Astrocyte of the hippocampus (primary cell): ENCODE measurements around the gene PSMB2.

Source experiments
- DNase-seq: peaks from one replicate; pipeline ENCODE4 v3.0.0; 2011; ENCODE audit warnings: low read depth, low spot score

PSMB2 gene

GRCh38 chr1:35642471-35642955 is 1.2 kb upstream of the PSMB2 start:
- no peak for DNase-seq

- DNase-seq: no peak
These were observed 720 bp downstream of the PSMB2 start for GRCh38 chr1:35640380-35641232.

DNA sequence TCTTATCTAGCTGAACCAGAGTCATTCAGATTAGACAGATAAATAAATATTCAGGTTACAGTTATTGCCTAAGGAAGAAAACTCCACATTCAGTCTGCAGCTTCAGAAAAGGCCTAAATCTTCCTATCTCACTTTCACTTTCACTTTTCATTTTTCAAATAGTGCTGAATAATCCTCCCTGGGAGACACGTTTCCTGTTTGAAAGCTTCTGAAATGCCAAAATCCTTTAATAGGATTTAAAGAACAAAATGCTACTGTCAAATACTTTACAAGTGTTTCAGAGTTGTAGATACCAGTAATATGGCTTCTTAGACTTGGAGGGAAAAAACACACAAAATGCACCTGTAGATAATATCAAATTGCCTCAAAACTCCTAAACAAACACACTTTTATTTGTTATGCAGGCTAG is 3.9 kb downstream of the PSMB2 start:
- DNase-seq: peak; percentile 50

DNA sequence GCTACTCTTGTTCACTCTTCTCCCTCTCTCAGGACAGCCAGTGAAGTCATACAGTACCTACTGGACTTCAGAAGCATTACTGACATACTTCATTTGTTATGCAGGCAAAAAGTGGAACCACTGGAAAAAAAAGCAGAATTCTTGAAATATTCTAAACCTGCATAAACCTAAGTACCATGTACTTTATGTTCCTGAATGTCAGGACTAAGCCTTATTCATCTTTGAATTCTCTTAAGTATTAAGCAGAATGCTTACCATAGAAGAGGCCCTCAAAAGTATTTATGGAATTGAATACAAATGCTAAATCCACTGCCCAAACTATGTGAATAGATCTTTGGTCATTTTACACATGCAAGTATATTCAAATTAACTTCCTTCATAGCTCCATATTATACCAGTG is 7.8 kb downstream of the PSMB2 start:
- peak; percentile 67 for DNase-seq

DNA sequence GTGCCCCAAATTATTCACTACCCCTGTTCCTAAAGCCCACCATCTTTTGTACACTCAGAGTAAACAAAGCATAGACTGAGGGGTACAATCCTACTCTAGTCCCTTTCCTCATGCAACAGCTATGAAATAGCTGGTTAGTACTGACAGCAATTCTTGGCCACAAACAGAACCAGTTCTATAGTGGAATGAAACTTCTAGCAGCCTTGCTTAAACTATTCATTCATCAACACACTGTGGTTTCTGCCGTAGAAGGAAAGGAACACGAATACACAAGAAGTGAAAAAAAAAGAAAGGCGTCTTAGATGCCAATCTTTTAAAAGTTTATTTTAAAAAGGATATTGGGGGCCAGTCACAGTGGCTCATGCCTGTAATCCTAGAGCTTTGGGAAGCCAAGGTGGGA is 9.9 kb downstream of the PSMB2 start:
- DNase-seq: peak; percentile 63

DNA sequence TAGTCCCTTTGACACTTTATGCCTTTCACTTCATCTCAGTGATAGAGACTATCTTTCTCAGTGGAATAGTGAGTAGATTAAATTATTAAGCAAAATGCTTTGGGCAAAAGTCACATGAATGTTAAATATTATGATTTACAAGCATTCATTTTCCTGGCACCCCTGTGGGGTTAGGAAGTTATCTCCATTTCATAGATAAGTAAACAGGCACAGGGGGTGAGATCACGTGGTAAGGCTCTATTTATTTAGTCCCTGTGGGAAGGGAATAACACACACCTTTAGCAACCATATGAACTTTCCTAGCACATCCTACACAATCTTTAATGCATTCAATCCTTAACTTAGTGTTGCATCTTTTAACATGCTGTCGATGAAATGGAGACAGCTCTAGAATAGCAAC is 12.3 kb downstream of the PSMB2 start:
- DNase-seq: no peak

DNA sequence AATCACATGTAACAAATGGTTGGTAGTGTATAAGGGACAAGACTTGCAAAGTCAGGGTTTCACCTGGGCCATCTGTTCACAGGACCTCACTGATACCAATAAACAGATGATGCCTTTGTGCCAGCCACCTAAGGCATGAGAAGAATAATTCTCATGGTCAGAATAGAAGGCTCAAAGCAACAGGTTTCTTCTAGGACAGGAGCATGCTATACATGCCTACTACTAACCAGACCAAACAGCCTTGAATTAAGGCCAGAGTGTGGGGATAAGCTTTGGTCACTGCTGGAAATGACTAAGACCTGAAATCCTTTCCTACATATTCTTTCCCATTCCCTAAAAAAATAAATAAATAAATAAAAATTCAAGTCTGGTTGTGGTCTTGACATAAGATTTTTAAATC is 17.5 kb downstream of the PSMB2 start:
- DNase-seq: no peak

DNA sequence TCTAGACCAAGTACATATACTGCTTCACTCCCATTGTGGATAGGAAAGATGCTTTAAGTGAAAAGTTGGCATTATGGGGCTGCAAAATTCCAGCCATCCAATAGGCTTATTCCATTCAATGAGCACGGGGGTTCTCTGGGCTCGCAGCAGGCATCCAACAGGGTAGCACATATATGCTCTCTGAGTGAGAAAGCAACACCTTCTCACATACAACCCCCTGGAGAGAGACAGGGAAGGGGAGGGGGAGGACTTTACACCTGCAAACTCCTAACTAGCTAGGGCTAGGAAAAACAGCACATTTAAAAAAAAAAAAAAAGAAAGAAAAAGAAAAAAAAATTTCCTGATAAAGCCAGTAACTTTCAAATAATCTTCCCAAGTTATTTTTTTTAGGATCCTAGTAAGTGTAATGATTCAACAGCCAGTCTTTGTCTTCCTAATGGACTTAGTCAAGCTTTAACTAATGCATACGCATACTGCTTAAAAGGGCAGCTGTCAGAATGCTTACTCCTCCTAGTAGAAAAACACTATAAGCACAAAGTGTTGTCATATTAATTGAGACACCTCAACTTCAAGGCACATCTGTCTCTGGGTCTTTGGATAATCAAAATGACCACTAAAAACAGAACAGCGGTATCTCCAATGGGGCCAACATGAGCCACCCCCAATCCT is 18.7 kb downstream of the PSMB2 start:
- no peak for DNase-seq

DNA sequence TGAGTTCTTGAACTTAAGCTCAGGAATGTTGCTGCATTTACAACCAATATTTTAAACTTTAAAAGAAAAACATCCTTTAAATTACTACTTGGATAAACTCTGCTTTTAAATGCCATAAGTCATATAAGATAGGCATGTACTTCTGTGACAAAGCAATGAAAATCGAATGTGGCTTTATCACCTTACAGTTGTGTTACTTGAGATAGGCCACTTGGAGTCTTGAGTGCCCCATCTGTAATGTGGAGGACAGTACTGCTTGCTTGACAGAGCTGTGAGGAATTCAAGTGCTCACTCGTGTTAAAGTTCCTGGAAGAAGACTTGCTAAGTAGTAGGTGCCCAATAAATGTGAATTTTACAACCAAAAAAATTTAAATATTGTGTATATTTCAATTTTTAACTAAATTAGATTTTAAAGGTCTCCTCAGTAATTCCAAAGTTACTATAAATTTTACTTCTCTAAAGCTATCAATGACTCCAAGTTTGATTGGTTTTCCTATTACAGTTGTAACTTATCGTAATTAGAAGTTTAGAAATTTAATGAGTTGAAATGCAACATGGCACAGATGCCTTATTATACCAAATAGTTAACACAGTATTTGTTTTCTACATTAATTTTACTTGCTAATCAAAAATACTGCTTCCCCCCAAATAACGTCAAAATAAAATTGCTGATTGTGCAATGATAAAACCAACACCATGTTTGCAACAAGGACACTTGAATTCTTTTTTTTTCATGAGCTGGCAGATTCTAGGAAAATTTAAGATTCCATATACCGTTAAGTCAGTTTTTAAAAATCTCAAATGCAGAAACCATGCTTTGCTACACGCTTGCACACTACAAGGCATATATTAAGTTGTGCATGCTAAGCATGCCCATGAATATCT is 21.8 kb downstream of the PSMB2 start:
- no peak for DNase-seq

- no peak for DNase-seq
These were observed 25.9 kb downstream of the PSMB2 start for GRCh38 chr1:35615440-35615839.

DNA sequence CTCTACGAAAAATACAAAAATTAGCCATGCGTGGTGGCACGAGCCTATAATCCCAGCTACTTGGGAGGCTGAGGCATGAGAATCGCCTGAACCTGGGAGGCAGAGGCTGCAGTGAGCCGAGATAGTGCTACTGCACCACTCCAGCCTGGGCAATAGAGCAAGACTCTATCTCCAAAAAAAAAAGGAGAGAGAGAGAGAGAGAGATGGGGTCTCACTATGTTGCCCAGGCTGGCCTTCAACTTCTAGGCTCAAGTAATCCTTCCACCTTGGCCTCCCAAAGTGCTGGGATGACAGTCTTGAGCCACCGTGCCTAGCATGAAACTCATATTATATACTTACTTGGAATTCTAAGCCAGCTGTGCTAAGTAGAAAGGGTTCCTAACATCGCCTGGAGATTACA is 29.7 kb downstream of the PSMB2 start:
- DNase-seq: no peak

GRCh38 chr1:35605867-35606182 is 35.5 kb downstream of the PSMB2 start:
- peak; percentile 72 for DNase-seq

- peak; percentile 33 for DNase-seq
These were observed 36.1 kb downstream of the PSMB2 start for GRCh38 chr1:35605071-35605866.

GRCh38 chr1:35603941-35604340 is 37.4 kb downstream of the PSMB2 start:
- DNase-seq: no peak

- no peak for DNase-seq
These were observed 37.9 kb downstream of the PSMB2 start for GRCh38 chr1:35603468-35603867.

DNA sequence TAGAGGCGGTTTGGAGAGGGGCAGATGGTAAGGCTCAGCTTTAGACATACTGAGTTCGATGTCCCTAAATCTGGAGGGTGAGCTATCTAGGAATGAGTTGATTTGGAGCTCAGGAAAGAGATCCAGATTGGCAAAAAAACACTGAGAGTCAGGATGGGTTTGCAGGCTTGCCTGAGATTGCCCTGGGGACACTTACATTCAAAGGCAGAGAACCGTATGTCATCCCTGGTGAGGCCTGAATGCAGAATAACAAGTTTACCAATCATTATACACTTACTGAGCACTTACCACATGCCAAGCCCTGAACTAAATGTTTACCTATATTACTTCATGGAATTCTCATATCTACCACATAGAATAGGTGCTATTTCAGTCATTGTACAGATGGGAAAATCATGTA is 40.7 kb downstream of the PSMB2 start:
- no peak for DNase-seq

GRCh38 chr1:35599411-35599810 is 41.9 kb downstream of the PSMB2 start:
- DNase-seq: no peak

GRCh38 chr1:35598895-35599294 is 42.4 kb downstream of the PSMB2 start:
- DNase-seq: no peak

DNA sequence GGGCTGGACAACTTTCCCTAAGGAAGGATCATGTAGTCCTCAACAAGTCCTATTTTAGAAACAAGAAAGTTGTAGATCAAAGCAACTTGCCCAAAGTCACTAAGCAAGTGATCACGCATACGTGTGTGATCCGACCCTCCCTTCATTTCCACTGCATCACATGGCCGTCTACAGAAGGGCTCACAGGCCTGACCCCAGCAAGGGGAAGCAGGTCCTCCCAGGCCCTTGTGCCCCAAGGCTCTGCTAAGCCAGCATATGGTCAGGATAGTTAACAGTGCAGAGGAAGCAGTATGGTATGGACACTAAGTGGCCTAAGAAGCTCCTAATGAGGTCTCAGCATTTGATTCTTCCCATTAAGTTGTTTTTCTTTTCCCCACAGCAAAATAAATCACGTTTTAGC is 43.5 kb downstream of the PSMB2 start:
- DNase-seq: no peak

DNA sequence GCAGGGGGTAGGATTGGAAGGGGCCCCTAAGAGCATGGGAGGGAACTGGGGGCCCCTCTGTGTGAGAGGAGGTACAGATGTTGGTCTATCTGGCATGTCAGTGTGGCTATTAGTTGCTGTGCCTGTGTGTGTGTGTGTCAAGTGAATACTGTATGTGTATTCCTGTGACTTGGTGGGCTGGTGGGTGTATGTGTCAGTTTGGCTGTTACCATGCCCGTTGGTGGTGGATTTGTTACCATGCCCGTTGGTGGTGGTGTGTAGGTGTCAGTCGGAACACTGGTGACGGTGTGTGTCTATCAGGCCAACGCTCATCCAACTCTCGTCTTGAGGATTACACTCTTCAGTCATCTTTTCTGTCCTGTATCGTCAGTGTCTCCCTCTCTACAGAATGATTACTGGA is 45.6 kb downstream of the PSMB2 start:
- no peak for DNase-seq

GRCh38 chr1:35594005-35594760 is 47.1 kb downstream of the PSMB2 start:
- no peak for DNase-seq
